Measurements from ENCODE around the gene LMTK3.

DNA sequence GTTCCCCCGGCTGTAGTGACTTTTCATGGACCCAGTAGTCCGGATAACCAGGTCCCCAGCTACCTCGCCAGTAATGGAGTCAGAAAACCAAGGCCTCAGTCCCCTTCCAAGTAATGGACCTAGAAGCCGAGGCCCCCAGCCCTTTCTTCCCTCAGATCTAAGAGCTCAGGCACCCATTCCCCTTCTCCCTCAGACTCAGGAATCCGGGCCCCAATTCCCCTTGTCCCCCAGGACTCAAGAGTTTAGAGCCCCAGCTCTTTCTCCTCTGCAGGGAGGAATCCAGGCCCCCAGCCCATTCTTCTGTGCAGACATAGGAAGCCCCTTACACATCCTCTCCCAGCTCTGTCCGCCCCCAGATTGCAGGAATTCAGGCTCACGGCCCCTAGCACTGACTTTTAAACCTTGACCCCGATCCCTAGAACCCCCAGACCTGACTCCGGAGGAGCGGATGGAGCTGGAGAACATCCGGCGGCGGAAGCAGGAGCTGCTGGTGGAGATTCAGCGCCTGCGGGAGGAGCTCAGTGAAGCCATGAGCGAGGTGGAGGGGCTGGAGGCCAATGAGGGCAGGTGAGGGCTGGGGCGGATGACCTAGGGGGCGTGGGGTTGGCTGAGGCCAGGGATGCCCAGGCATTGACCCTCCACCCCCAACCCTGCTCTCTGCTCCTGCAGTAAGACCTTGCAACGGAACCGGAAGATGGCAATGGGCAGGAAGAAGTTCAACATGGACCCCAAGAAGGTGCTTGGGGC, 41.5 kb downstream of the LMTK3 start:
- TF ChIP-seq, protein P1, sequence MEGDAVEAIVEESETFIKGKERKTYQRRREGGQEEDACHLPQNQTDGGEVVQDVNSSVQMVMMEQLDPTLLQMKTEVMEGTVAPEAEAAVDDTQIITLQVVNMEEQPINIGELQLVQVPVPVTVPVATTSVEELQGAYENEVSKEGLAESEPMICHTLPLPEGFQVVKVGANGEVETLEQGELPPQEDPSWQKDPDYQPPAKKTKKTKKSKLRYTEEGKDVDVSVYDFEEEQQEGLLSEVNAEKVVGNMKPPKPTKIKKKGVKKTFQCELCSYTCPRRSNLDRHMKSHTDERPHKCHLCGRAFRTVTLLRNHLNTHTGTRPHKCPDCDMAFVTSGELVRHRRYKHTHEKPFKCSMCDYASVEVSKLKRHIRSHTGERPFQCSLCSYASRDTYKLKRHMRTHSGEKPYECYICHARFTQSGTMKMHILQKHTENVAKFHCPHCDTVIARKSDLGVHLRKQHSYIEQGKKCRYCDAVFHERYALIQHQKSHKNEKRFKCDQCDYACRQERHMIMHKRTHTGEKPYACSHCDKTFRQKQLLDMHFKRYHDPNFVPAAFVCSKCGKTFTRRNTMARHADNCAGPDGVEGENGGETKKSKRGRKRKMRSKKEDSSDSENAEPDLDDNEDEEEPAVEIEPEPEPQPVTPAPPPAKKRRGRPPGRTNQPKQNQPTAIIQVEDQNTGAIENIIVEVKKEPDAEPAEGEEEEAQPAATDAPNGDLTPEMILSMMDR (IDR thresholded peaks at IDR 0.05), result no peak
- TF ChIP-seq EP300 (IDR thresholded peaks at IDR 0.05), result no peak
